Endothelial cell of umbilical vein (primary cell): ENCODE results near the gene NUAK1. TPM values are rescaled to one million over a fixed set of nuclear protein-coding genes. Genes with fewer than 3 reads are reported as not detected.
A peak's percentile ranks its signal among the peaks of the same experiment; 100 is the strongest.

Source experiments
- BruUV-seq: library from RNA; stranded (reverse); fragments of 400-500 nt; replicated peaks from 2 replicates; lab custom pipeline; 2021; lab: Mats Ljungman, UMichigan
- CTCF ChIA-PET: fragments of 300-600, 350-600 bp; sonication (Branson Sonifier 250); formaldehyde crosslinking; loops from one replicate; lab custom pipeline; 2021; ENCODE audit warnings: antibody characterized with exemption, inconsistent platforms; lab: Charles Lee
- POLR2A ChIA-PET: fragments of 300-600, 350-600 bp; sonication (Branson Sonifier 250); formaldehyde crosslinking; loops from one replicate; lab custom pipeline; 2021; ENCODE audit warnings: antibody characterized with exemption, inconsistent platforms; lab: Charles Lee
- DNase-seq: peaks from one replicate; pipeline ENCODE4 v3.0.0-alpha.2; 2011; ENCODE audit warnings: low read depth, low spot score
- FAIRE-seq: peaks from 2 replicates; lab custom pipeline; 2011; peaks lifted over from hg19 to GRCh38; lab: Jason Lieb, UNC
- H2AFZ ChIP-seq: 2 replicates; pipeline ENCODE4 v1.6.0; 2012; ENCODE audit warnings: low read depth, low read length, control low read depth, inconsistent platforms
- H3K27ac ChIP-seq: 2 replicates; pipeline ENCODE4 v1.5.1; 2011; ENCODE audit warnings: low read depth, mild to moderate bottlenecking, control low read depth, low read length, moderate library complexity; ENCODE audit not compliant: insufficient read depth
- H3K27me3 ChIP-seq, 2 experiments: 2 replicates each; pipeline versions ENCODE4 v1.6.0 to v1.6.1; 2011; ENCODE audit warnings: low read length in 2 of 2, mixed read lengths in 1 of 2; ENCODE audit not compliant: control insufficient read depth in 2 of 2, insufficient read depth in 2 of 2
- H3K36me3 ChIP-seq, 2 experiments: 2 replicates in 1 of 2; 3 replicates in 1 of 2; pipeline ENCODE4 v1.5.1; 2011; ENCODE audit warnings: low read length in 2 of 2, mild to moderate bottlenecking in 1 of 2, moderate library complexity in 1 of 2; ENCODE audit not compliant: control insufficient read depth in 2 of 2, insufficient read depth in 2 of 2; ENCODE audit errors: extremely low read depth in 1 of 2
- H3K4me1 ChIP-seq: 3 replicates; pipeline ENCODE4 v1.5.1; 2011; ENCODE audit warnings: mild to moderate bottlenecking, low read length; ENCODE audit not compliant: control insufficient read depth, insufficient read depth; ENCODE audit errors: extremely low read depth
- H3K4me2 ChIP-seq: 2 replicates; pipeline ENCODE4 v1.6.1; 2011; ENCODE audit warnings: low read length, control low read depth, mixed read lengths; ENCODE audit not compliant: insufficient read depth
- H3K4me3 ChIP-seq, 3 experiments: fragments of 200-600 bp in 1 of 3; sonication (generic), shearing (Covaris generic) in 1 of 3; replicated peaks in 1 of 3; 2 replicates each; pipeline ENCODE4 v1.5.1; 2011 to 2016; ENCODE audit warnings: control low read depth in 3 of 3, low read length in 3 of 3, mild to moderate bottlenecking in 2 of 3, inconsistent platforms in 1 of 3, low read depth in 1 of 3, moderate library complexity in 1 of 3; ENCODE audit not compliant: insufficient read depth in 1 of 3
- H3K79me2 ChIP-seq: 2 replicates; pipeline ENCODE4 v1.6.0; 2012; ENCODE audit warnings: low read length, inconsistent platforms; ENCODE audit not compliant: control insufficient read depth, insufficient read depth
- H3K9ac ChIP-seq: replicated peaks from 2 replicates; pipeline ENCODE3; 2011; ENCODE audit warnings: low read length, control low read depth; ENCODE audit not compliant: insufficient read depth; ENCODE audit errors: extremely low read depth
- H3K9me1 ChIP-seq: replicated peaks from 3 replicates; pipeline ENCODE4 v1.6.0; 2011; ENCODE audit warnings: mild to moderate bottlenecking, low read length; ENCODE audit not compliant: control insufficient read depth, insufficient read depth; ENCODE audit errors: extremely low read depth
- H3K9me3 ChIP-seq: replicated peaks from 2 replicates; pipeline ENCODE4 v1.5.1; 2012; ENCODE audit warnings: low read length, inconsistent platforms; ENCODE audit not compliant: control insufficient read depth, insufficient read depth
- H4K20me1 ChIP-seq: replicated peaks from 2 replicates; pipeline ENCODE3; 2011; ENCODE audit warnings: mild to moderate bottlenecking, low read length; ENCODE audit not compliant: control insufficient read depth, insufficient read depth; ENCODE audit errors: extremely low read depth
- FOS ChIP-seq: IDR thresholded peaks from 2 replicates; pipeline ENCODE4 v1.6.1; 2011; ENCODE audit warnings: mild to moderate bottlenecking, low read length, moderate library complexity, borderline replicate concordance; ENCODE audit not compliant: insufficient read depth
- GATA2 ChIP-seq: IDR thresholded peaks from 2 replicates; pipeline ENCODE4 v1.7.0; 2011; ENCODE audit warnings: low read depth, mild to moderate bottlenecking, moderate library complexity, mixed read lengths, low read length; ENCODE audit not compliant: insufficient read length, insufficient read depth
- JUN ChIP-seq: IDR thresholded peaks from 2 replicates; pipeline ENCODE4 v1.6.1; 2011; ENCODE audit warnings: borderline replicate concordance, low read depth; ENCODE audit not compliant: insufficient read length, insufficient read depth
- MYC ChIP-seq: IDR thresholded peaks from one replicate; pipeline ENCODE4 v1.6.1; 2011; ENCODE audit warnings: mild to moderate bottlenecking, low read depth, low read length
- POLR2A ChIP-seq: IDR thresholded peaks from 2 replicates; pipeline ENCODE4 v1.6.1; 2012; ENCODE audit warnings: low read depth, mild to moderate bottlenecking, control low read depth, low read length
- POLR2AphosphoS5 ChIP-seq: IDR thresholded peaks from 2 replicates; pipeline ENCODE4 v1.6.1; 2012; ENCODE audit warnings: low read depth, mild to moderate bottlenecking, control low read depth, low read length, moderate library complexity; ENCODE audit not compliant: insufficient read depth
- dilution Hi-C: fragments of 300-500 bp; cut with MboI; formaldehyde crosslinking; loops from one replicate; pipeline ENCODE4 v1.15.0; 2019; ENCODE audit warnings: low sequenced_read_pairs; ENCODE audit not compliant: extremely low pct_ligation_motif_present
- intact Hi-C: fragments of 100-400 bp; cut with micrococcal nuclease; formaldehyde crosslinking; loops from one replicate; pipeline ENCODE4 v1.10.0; 2022
- polyA plus RNA-seq, 4 experiments: library from polyadenylated mRNA; depleted of rRNA in 3 of 4; stranded (reverse) in 3 of 4; unstranded in 1 of 4; fragments of >200 nt; gene quantifications; 2 replicates each; pipeline versions ENCODE4 v1.2.1 to v1.2.3, GENCODE V29; 2011 to 2012; ENCODE audit warnings: missing spikeins in 1 of 4
- total RNA-seq: library from RNA; stranded (reverse); gene quantifications from 2 replicates; pipeline ENCODE4 v1.2.3, GENCODE V29; 2021

NUAK1 gene
- total and polyA plus RNA-seq, 2 donors (not counting 3 experiments of a cell fraction or from before 2014, with no cell fraction given), result 34.2 to 39.7 TPM

DNA sequence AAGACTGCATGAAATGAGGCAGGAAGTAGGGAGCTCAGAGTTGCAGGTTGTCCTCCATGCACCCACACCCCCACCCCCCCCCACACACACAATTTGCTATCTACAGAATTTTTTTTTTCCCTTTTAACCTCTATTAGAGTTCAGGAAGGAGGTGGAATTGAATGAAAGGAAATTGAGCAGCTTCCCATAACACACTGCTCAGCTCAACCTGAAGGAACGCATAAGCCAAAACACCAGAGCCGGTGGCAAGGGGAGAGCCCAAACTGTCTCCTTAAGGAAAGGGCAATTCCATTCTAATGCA lies 74.1 kb downstream of the NUAK1 start:
- H3K9me3 ChIP-seq, result no peaks in the 10 kb centered on the region
- peak; percentile 88 for DNase-seq
- H3K79me2 ChIP-seq, result no peaks in the 10 kb centered on the region
- no peak overlapping the region for H3K9ac ChIP-seq
- ChIA-PET POLR2A (interaction anchor here (0.6 to 1.2 kb wide), 4 partner anchors 13 to 342 kb away, joined by 5 to 12 read pairs (median 7); no protein-coding TSS in a partner anchor), CTCF (interaction anchor here (0.7 to 1.6 kb wide), 13 partner anchors 14 to 521 kb away, joined by 3 to 14 read pairs (median 4); no protein-coding TSS in a partner anchor)
- intact Hi-C loops (loop anchor here (1.0 to 5.0 kb wide), 8 partner anchors 14 to 326 kb away; no protein-coding TSS in a partner anchor), dilution Hi-C loops (no loop called here)
- H2AFZ ChIP-seq, result no peak overlapping the region
- H3K4me1 ChIP-seq, result peaks cover 47% of the 10 kb centered on the region
- TF ChIP-seq POLR2AphosphoS5 (no peak), POLR2A (no peak), JUN (no peak), MYC (no peak), FOS (no peak), GATA2 (peak; percentile 52)
- peak overlapping the region; percentile 36 for H3K27ac ChIP-seq
- H3K4me2 ChIP-seq, result peak overlapping the region; percentile 18
- H4K20me1 ChIP-seq, result no peaks in the 10 kb centered on the region
- no peak overlapping the region for H3K4me3 ChIP-seq
- peaks cover 8 to 27% of the 10 kb centered on the region in 2 experiments for H3K36me3 ChIP-seq
- H3K27me3 ChIP-seq, result no peaks in the 10 kb centered on the region
- BruUV-seq, result no TSS peak
- FAIRE-seq, result peak; percentile 80
- H3K9me1 ChIP-seq, result no peaks in the 10 kb centered on the region
